Gastrocnemius medialis (tissue), 4 donors: Measurements from ENCODE around the gene CRYL1. TPM values are rescaled to one million over a fixed set of nuclear protein-coding genes. Genes with fewer than 3 reads are reported as not detected.
A peak's percentile ranks its signal among the peaks of the same experiment; 100 is the strongest.

Experiments
- ATAC-seq, 2 donors: fragments of 150-250 bp; one replicate each; pipeline ENCODE4 v1.9.1; 2016
- DNase-seq, 2 donors: peaks; one replicate each; pipeline ENCODE4 v3.0.0-alpha.2; 2019
- H3K27ac ChIP-seq, 4 donors: fragments of 200-600 bp; sonication (generic); 1 replicate in 1 of 4; 2 replicates in 3 of 4; pipeline ENCODE4 v1.5.1; 2016 to 2018; ENCODE audit warnings: mild to moderate bottlenecking in 2 of 4, moderate library complexity in 1 of 4
- H3K27me3 ChIP-seq, 3 donors: fragments of 200-600 bp; sonication (generic) in 2 of 3; 1 replicate in 1 of 3; 2 replicates in 2 of 3; pipeline versions ENCODE4 v1.5.1 to v1.6.0; 2016 to 2019; ENCODE audit warnings: mild to moderate bottlenecking in 1 of 3, moderate library complexity in 1 of 3
- H3K36me3 ChIP-seq, 2 donors: fragments of 200-600 bp; sonication (generic) in 1 of 2; one replicate each; pipeline ENCODE4 v1.5.1; 2017 to 2018
- H3K4me1 ChIP-seq, 2 donors: fragments of 200-600 bp; sonication (generic) in 1 of 2; one replicate each; pipeline ENCODE4 v1.5.1; 2016 to 2017; ENCODE audit warnings: mild to moderate bottlenecking in 2 of 2
- H3K4me3 ChIP-seq, 4 donors: fragments of 200-600 bp; sonication (generic) in 3 of 4; 1 replicate in 1 of 4; 2 replicates in 3 of 4; pipeline ENCODE4 v1.5.1; 2016 to 2019; ENCODE audit warnings: mild to moderate bottlenecking in 2 of 4
- H3K9me3 ChIP-seq, 3 donors: fragments of 200-600 bp; sonication (generic) in 2 of 3; 1 replicate in 1 of 3; 2 replicates in 2 of 3; pipeline ENCODE4 v1.5.1; 2016 to 2019
- CTCF ChIP-seq, 5 experiments: fragments of 450-650 bp in 3 of 5; fragments of 200-600 bp in 2 of 5; sonication (generic) in 2 of 5; IDR thresholded peaks in 4 of 5; conservative IDR thresholded peaks in 1 of 5; 1 replicate in 4 of 5; 2 replicates in 1 of 5; pipeline ENCODE4 v1.5.1; 2016 to 2019; ENCODE audit warnings: antibody characterized with exemption in 5 of 5, mild to moderate bottlenecking in 3 of 5, moderate library complexity in 3 of 5
- POLR2A ChIP-seq, 2 donors: fragments of 450-650 bp; IDR thresholded peaks; one replicate each; pipeline ENCODE4 v1.6.1; 2017; ENCODE audit warnings: antibody characterized with exemption in 2 of 2, mild to moderate bottlenecking in 2 of 2, moderate library complexity in 2 of 2
- in situ Hi-C, 4 donors: fragments of 200-750 bp; cut with MboI; loops; one replicate each; pipeline versions ENCODE4 v1.15.0 to v1.8.0; 2017; ENCODE audit warnings: low sequenced_read_pairs in 4 of 4
- intact Hi-C: fragments of 100-400 bp; cut with DNase I; formaldehyde crosslinking; loops from one replicate; pipeline ENCODE4 v1.15.1; 2023; ENCODE audit warnings: low total_unique reads
- total RNA-seq, 4 donors: library from RNA; depleted of rRNA; stranded (reverse); fragments of >200 nt; gene quantifications; one replicate each; pipeline versions ENCODE4 v1.1.0 to v1.2.3, GENCODE V29; 2016

CRYL1 gene
- total RNA-seq, 4 donors from 2014 or later, result 11.0 to 17.4 (median 15.7) TPM

- H3K9me3 ChIP-seq, result no peaks in the 10 kb centered on the region
- no peak for TF ChIP-seq POLR2A (IDR thresholded peaks at IDR 0.05)
- no peak for TF ChIP-seq CTCF (IDR thresholded peaks at IDR 0.05 in 4 of 5, conservative IDR thresholded peaks at IDR 0.05 in 1 of 5)
- in situ Hi-C loops (no loop called here), intact Hi-C loops (no loop called here)
- DNase-seq (no peak), ATAC-seq (no peak)
- no peaks in the 10 kb centered on the region for H3K27me3 ChIP-seq
- peaks cover 0 to 9% of the 10 kb centered on the region in 2 donors for H3K4me1 ChIP-seq
- H3K27ac ChIP-seq, result no peak overlapping the region
- no peak overlapping the region for H3K4me3 ChIP-seq
- peaks cover 0 to 10% of the 10 kb centered on the region in 2 donors for H3K36me3 ChIP-seq
These were observed 95.4 kb downstream of the CRYL1 start for GRCh38 chr13:20430296-20430695.

- DNase-seq, result no peak
- no peak for ATAC-seq
- Histone ChIP-seq H3K4me1 (peaks cover 0 to 9% of the 10 kb centered on the region in 2 donors), H3K9me3 (no peaks in the 10 kb centered on the region), H3K4me3 (no peak overlapping the region), H3K27ac (no peak overlapping the region), H3K36me3 (peaks cover 0 to 11% of the 10 kb centered on the region in 2 donors), H3K27me3 (no peaks in the 10 kb centered on the region)
- no peak for TF ChIP-seq CTCF (IDR thresholded peaks at IDR 0.05 in 4 of 5, conservative IDR thresholded peaks at IDR 0.05 in 1 of 5)
- no peak for TF ChIP-seq POLR2A (IDR thresholded peaks at IDR 0.05)
- intact Hi-C loops, result no loop called here
- in situ Hi-C loops, result no loop called here
These were observed 96.0 kb downstream of the CRYL1 start for GRCh38 chr13:20429682-20430081.

GRCh38 chr13:20428666-20429644 is 96.7 kb downstream of the CRYL1 start:
- H3K36me3 ChIP-seq, result peaks cover 0 to 11% of the 10 kb centered on the region in 2 donors
- TF ChIP-seq CTCF (IDR thresholded peaks at IDR 0.05 in 4 of 5, conservative IDR thresholded peaks at IDR 0.05 in 1 of 5) (no peak), POLR2A (IDR thresholded peaks at IDR 0.05) (no peak)
- ATAC-seq (no peak), DNase-seq (no peak)
- H3K27ac ChIP-seq, result no peak overlapping the region
- no peaks in the 10 kb centered on the region for H3K9me3 ChIP-seq
- H3K4me1 ChIP-seq, result peaks cover 0 to 9% of the 10 kb centered on the region in 2 donors
- in situ Hi-C loops, result no loop called here
- H3K27me3 ChIP-seq, result no peaks in the 10 kb centered on the region
- intact Hi-C loops, result no loop called here
- no peak overlapping the region for H3K4me3 ChIP-seq

GRCh38 chr13:20426766-20427448 is 98.8 kb downstream of the CRYL1 start:
- no peak overlapping the region for H3K27ac ChIP-seq
- in situ Hi-C loops, result no loop called here

More at GRCh38 chr13:20426766-20427448, 98.8 kb downstream of the CRYL1 start:
- no peak for TF ChIP-seq POLR2A (IDR thresholded peaks at IDR 0.05)
- no peak for TF ChIP-seq CTCF (IDR thresholded peaks at IDR 0.05 in 4 of 5, conservative IDR thresholded peaks at IDR 0.05 in 1 of 5)
- ATAC-seq (peak in 1 of 2 donors; percentile 23), DNase-seq (no peak)
- Histone ChIP-seq H3K36me3 (peaks cover 0 to 11% of the 10 kb centered on the region in 2 donors), H3K27me3 (no peaks in the 10 kb centered on the region), H3K4me3 (no peak overlapping the region), H3K9me3 (no peaks in the 10 kb centered on the region), H3K4me1 (peaks cover 0 to 6% of the 10 kb centered on the region in 2 donors)
- intact Hi-C loops, result no loop called here
